ENCODE measurements around the gene HHLA2. TPM values are rescaled to one million over a fixed set of nuclear protein-coding genes. Genes with fewer than 3 reads are reported as not detected.

HHLA2 gene
- total RNA-seq, 1 donor from 2014 or later: not detected

DNA sequence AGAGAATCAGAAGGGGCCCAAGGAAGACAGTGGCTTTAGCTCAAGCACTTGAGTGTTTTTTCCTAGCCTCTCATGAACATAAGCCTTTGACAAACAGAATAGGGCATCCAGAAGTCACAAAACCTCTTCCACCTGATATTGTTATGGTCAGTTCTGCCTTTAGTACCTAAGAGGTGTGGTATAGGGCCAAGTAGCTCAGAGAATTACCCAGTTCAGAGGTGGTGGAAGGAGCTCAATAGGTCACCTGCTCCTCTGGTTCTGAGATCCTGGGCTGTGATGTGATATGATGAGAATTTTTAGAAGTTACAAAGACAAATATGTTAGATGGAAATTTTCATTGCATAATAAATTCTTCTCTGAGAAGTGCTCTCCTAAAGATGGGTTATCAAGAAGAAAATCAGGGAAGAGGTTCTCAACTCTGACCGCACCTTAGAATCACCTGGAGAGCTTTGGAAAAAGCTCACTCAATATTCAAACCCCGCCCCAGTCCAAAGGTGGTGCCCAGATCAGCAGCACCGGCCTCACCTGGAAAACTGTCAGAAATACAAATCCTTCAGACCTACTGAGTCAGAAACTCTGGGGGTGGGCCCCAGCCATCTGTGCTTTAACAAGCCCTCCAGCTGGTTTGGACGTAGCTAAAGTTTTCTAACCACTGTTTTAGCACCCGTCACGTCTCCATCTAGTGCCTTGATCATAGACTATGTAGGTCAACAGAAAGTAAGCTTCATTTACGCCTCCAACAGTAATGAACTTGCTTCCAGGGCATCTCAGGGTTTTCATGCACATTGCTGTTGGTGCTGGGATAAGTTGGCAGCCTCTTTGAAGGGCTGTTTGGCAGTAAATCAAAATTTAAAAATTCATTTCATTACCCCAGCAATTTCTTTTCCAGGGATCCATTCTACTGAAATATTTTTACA lies 112.8 kb downstream of the HHLA2 start:
- intact Hi-C loops (cut with DNase I): no loop called here
- no peak for DNase-seq (ENCODE audit: missing footprints)
- no peak for ATAC-seq

DNA sequence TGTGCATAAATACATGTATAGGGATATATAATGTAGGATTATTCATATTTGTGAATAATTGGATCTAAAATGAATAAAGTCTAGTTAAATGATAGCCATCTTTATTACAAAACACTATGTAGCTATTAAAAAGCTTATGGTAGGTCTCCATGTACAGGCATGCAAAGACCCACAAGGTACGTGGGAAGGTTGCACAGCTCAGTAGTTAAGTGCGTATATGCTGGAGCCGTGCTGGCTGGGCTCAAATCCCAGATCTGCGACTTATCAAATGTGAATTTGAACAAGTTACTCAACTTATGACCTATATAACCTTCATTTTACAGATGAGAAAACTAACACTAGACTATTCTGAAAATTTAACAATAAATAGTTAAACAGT lies 113.4 kb downstream of the HHLA2 start:
- ATAC-seq (no peak), DNase-seq (ENCODE audit: missing footprints) (no peak)
- intact Hi-C loops (cut with DNase I): no loop called here

DNA sequence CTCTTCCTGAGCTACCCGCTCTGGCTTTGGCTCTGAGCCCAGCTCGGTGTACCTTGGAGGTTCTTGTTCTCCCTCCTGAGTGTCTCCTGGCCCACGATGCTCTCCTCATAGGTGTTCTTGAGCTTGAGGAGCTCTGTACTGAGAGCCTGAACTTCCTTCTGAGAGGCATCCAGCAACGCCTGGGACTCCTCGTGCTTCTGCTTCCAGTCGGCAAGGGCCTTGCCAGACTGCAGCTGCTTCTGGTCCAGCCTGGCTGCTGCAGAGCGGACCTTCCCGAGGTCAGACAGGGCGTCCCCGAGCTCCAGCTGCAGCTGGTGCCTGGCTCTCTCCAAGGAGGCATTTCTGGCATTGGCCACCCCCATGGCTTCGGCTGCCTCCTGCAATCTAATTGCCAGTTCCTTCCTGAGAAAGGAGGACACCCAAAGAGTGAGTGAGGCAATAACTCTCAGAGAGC lies 114.2 kb downstream of the HHLA2 start:
- intact Hi-C loops (cut with DNase I): no loop called here
- DNase-seq (ENCODE audit: missing footprints): peak; percentile 77
- ATAC-seq: peak; percentile 28

DNA sequence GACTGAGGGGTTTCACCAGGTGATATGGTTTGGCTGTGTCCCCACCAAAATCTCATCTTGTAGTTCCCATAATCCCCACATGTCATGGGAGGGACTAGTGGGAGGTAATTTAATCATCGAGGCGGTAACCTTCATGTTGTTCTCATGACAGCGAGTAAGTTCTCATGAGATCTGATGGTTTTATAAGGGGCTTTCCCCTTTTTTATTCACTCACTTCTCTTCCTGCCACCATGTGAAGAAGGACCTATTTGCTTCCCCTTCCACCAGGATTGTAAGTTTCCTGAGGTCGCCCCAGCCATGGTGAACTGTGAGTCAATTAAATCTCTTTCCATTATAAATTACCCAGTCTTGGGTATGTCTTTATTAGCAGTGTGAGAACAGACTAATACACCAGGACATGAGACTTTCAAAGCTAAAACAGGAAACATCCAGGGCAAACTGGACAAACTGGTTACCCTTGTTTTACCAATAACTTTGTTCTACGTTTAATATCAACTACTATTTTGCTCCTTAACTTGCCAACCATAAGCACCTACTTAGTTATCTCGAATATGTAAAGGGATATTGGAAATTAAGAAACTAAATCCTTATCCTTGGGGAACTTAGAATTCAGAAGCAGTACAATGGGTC lies 115.9 kb downstream of the HHLA2 start:
- intact Hi-C loops (cut with DNase I): no loop called here
- ATAC-seq: no peak

DNA sequence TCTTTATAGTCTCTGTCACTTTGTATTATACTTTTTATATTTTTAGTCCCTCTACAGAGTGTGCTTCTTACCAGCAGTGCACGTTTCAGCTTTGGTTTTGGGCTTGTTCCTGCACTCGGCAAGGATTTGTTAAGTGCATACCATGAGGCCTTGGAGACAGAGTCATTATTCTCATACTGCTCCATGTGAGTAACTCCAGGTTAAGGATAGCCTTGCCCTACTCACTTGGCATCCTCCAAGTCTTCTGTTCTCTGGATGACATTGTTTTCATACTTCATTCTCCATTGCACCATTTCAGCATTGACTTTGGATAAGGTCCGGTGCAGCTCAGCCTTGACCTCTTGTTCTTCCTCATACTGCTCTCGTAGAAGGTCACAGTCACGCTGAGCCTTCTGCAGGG lies 117.7 kb downstream of the HHLA2 start:
- DNase-seq (ENCODE audit: missing footprints) (no peak), ATAC-seq (no peak)
- intact Hi-C loops (cut with DNase I): no loop called here

More for the DNA sequence above, 115.9 kb downstream of the HHLA2 start:
- DNase-seq (ENCODE audit: missing footprints): no peak

DNA sequence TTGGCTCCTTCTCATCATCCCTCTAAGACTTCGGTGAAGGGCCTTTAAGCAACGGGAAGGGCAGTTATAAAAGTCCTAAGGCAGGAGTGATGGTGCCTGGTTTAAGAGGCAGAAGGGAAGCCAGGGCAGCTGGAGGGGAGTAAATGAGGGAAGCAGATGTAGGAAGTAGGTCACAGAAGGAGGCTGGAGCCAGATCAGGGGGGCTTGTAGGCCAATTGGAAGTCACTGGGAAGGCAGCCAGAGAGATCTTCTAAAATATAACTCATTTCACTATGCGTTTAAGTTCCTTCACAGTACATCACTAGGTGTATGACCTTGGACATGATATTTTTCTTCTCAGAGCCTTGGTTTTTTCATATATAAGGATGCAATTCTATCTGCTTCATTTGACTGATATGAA lies 119.3 kb downstream of the HHLA2 start:
- DNase-seq (ENCODE audit: missing footprints) (no peak), ATAC-seq (no peak)
- intact Hi-C loops (cut with DNase I): no loop called here

DNA sequence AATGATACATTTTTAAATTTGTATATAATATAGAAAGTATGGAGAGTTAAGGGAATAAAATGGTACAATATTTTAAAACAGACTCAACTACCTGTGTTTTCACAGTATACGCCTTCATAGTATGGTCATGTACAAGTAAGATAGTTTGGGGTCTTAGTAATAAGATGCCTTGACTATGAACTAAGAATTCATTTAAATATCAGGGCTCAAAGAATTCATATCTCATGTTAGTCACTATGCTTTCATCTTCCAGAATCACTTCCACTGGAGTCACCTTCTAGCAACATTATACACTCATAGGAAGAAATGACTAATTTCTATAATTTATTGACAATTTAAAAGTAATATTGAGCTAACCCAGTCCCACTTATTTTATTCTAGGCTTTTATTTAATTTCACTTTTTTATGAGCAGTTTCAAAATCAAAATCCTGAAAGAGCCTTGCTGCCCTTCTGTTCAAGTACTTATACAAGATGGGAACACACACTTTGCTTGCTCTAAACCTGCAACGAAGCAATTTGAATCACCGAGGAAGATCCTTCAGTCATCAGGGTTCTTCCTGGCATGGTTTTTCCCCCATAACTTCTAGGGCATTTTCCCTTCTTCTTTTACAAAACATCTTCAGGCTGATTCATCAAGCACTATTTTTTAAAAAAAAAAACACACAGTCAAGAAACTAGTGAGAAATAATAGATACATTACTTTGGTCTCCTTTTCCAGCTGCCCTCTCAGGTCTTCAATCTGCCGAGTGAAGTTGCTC lies 119.9 kb downstream of the HHLA2 start:
- intact Hi-C loops (cut with DNase I): no loop called here
- ATAC-seq (no peak), DNase-seq (ENCODE audit: missing footprints) (no peak)

DNA sequence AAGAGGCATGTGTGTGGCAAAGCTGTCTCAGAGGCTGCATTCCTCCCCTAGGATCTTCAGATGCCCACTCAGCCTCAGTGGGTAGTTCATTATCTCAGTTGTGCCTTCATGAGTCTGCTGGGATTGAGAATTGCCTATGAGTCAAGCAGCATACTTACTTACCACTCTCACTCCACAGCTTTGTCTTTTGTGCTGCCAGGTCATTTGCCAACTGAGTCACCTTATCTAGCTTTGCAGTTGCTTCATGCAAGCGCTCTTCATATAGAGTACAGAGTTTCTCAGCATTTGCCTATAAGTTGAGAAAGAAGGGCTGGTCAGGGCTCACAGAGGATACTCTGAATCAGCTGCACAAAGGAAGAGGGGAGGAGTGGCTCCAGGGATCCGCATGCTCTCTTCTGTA lies 124.6 kb downstream of the HHLA2 start:
- no peak for ATAC-seq
- intact Hi-C loops (cut with DNase I): no loop called here
- no peak for DNase-seq (ENCODE audit: missing footprints)

Other genes starting within 250 kb of the HHLA2 start
- gene CD47, start 205.5 kb upstream of the HHLA2 start, total RNA-seq: 44.2 TPM
- 27.6 TPM for gene IFT57, start 74.1 kb upstream of the HHLA2 start, total RNA-seq
- gene MYH15, start 214.0 kb downstream of the HHLA2 start, total RNA-seq: 0.19 TPM